LNCaP clone FGC (cell line): Measurements from ENCODE around the gene MAPT.

Experiments
- DNase-seq: peaks from one replicate; pipeline ENCODE4 v3.0.0-alpha.2; 2011; ENCODE audit warnings: low read depth
- H3K4me3 ChIP-seq: 2 replicates; pipeline ENCODE4 v1.5.1; 2011; ENCODE audit warnings: mild to moderate bottlenecking, low read depth, low read length, control low read depth
- CTCF ChIP-seq: IDR thresholded peaks from 2 replicates; pipeline ENCODE4 v1.5.1; 2012; ENCODE audit warnings: mild to moderate bottlenecking; ENCODE audit not compliant: control insufficient read depth, insufficient read depth; ENCODE audit errors: extremely low read depth

MAPT gene

GRCh38 chr17:45896803-45897693 lies 2.7 kb downstream of the MAPT start:
- no peak for TF ChIP-seq CTCF
- no peak for DNase-seq

GRCh38 chr17:45900136-45900535 lies 5.8 kb downstream of the MAPT start:
- no peak for TF ChIP-seq CTCF
- no peak for DNase-seq
- no peak overlapping the region for H3K4me3 ChIP-seq

More at GRCh38 chr17:45896803-45897693, 2.7 kb downstream of the MAPT start:
- no peak overlapping the region for H3K4me3 ChIP-seq

- H3K4me3 ChIP-seq, result no peak overlapping the region
- no peak for TF ChIP-seq CTCF
- DNase-seq, result no peak
Measured at GRCh38 chr17:45900723-45901415, 6.5 kb downstream of the MAPT start.

- peak; percentile 78 for DNase-seq
- no peak for TF ChIP-seq CTCF
- H3K4me3 ChIP-seq, result no peak overlapping the region
Measured at GRCh38 chr17:45902892-45903346, 8.6 kb downstream of the MAPT start.

GRCh38 chr17:45904866-45905265 lies 10.5 kb downstream of the MAPT start:
- DNase-seq, result no peak
- TF ChIP-seq CTCF, result no peak
- no peak overlapping the region for H3K4me3 ChIP-seq

GRCh38 chr17:45905814-45906213 lies 11.5 kb downstream of the MAPT start:
- TF ChIP-seq CTCF, result no peak
- no peak overlapping the region for H3K4me3 ChIP-seq
- no peak for DNase-seq
